ENCODE data around the gene MRPL23. TPM values are rescaled to one million over a fixed set of nuclear protein-coding genes. Genes with fewer than 3 reads are reported as not detected.
A peak's percentile ranks its signal among the peaks of the same experiment; 100 is the strongest.

MRPL23 gene
- polyA plus RNA-seq, 1 experiment = 63.3 TPM

GRCh38 chr11:1917523-1918435 lies 29.4 kb upstream of the MRPL23 start:
- DNase-seq (ENCODE audit: low read depth, low spot score) = no peak
- Histone ChIP-seq H3K4me3 (ENCODE audit: low read depth, low read length) (no peak overlapping the region), H3K9me3 (ENCODE audit: control insufficient read depth, insufficient read depth, low read length) (no peaks in the 10 kb centered on the region; the same call in 1 of the 2 replicates), H3K27me3 (ENCODE audit: control insufficient read depth, insufficient read depth, low read length) (peaks cover 17% of the 10 kb centered on the region), H3K27ac (ENCODE audit: low read depth, low read length) (no peak overlapping the region)
- POLR2A ChIA-PET = no interaction called here
- peak; percentile 20; the same call in 1 of the 2 replicates for TF ChIP-seq CTCF (IDR thresholded peaks at IDR 0.05; ENCODE audit: low read depth, low read length)
- CTCF ChIA-PET = no interaction called here

GRCh38 chr11:1918436-1919315 lies 28.5 kb upstream of the MRPL23 start:
- Histone ChIP-seq H3K9me3 (ENCODE audit: control insufficient read depth, insufficient read depth, low read length) (no peaks in the 10 kb centered on the region; the same call in 1 of the 2 replicates), H3K27me3 (ENCODE audit: control insufficient read depth, insufficient read depth, low read length) (peaks cover 19% of the 10 kb centered on the region), H3K4me3 (ENCODE audit: low read depth, low read length) (no peak overlapping the region), H3K27ac (ENCODE audit: low read depth, low read length) (no peak overlapping the region)
- DNase-seq (ENCODE audit: low read depth, low spot score) = no peak
- POLR2A ChIA-PET = no interaction called here
- no peak for TF ChIP-seq CTCF (IDR thresholded peaks at IDR 0.05; ENCODE audit: low read depth, low read length)
- CTCF ChIA-PET = interaction anchor here (1.3 kb wide), 1 partner anchor 36 kb away, joined by 5 read pairs; no protein-coding TSS in a partner anchor

- Histone ChIP-seq H3K27ac (ENCODE audit: low read depth, low read length) (no peak within 1 kb of the TSS), H3K27me3 (ENCODE audit: control insufficient read depth, insufficient read depth, low read length) (peaks cover 21% of the 10 kb centered on the region), H3K4me3 (ENCODE audit: low read depth, low read length) (no peak within 1 kb of the TSS), H3K9me3 (ENCODE audit: control insufficient read depth, insufficient read depth, low read length) (no peaks in the 10 kb centered on the region; the same call in 1 of the 2 replicates)
- ChIA-PET CTCF (interaction anchor here (1.3 kb wide), 1 partner anchor 37 kb away, joined by 5 read pairs; no protein-coding TSS in a partner anchor), POLR2A (no interaction called here)
- TF ChIP-seq CTCF (IDR thresholded peaks at IDR 0.05; ENCODE audit: low read depth, low read length) = no peak
- DNase-seq (ENCODE audit: low read depth, low spot score) = no peak
Observed at GRCh38 chr11:1919391-1920127, 27.6 kb upstream of the MRPL23 start, which contains the start of gene TNNT3. Gene TNNT3 (plus strand): TSS chr11:1919703. CDS start chr11:1922875, 3,172 bp downstream.

GRCh38 chr11:1920128-1920908 lies 26.8 kb upstream of the MRPL23 start:
- CTCF ChIA-PET = interaction anchor here (1.3 kb wide), 1 partner anchor 38 kb away, joined by 5 read pairs; no protein-coding TSS in a partner anchor
- POLR2A ChIA-PET = no interaction called here

More at GRCh38 chr11:1920128-1920908, 26.8 kb upstream of the MRPL23 start:
- Histone ChIP-seq H3K27me3 (ENCODE audit: control insufficient read depth, insufficient read depth, low read length) (peaks cover 21% of the 10 kb centered on the region), H3K4me3 (ENCODE audit: low read depth, low read length) (no peak overlapping the region), H3K27ac (ENCODE audit: low read depth, low read length) (no peak overlapping the region), H3K9me3 (ENCODE audit: control insufficient read depth, insufficient read depth, low read length) (no peaks in the 10 kb centered on the region; the same call in 1 of the 2 replicates)
- no peak for TF ChIP-seq CTCF (IDR thresholded peaks at IDR 0.05; ENCODE audit: low read depth, low read length)
- no peak for DNase-seq (ENCODE audit: low read depth, low spot score)

Measured in AG04450 (cell line).